PC-3 (cell line): Measurements from ENCODE around the gene SYNE1. TPM values are rescaled to one million over a fixed set of nuclear protein-coding genes. Genes with fewer than 3 reads are reported as not detected.

ENCODE experiments used
- ATAC-seq: fragments of 200-7000 bp; cut with Tn5 transposase; 2 replicates; pipeline ENCODE4 v1.9.1; 2020; ENCODE audit warnings: mild to moderate bottlenecking, moderate library complexity
- BruUV-seq: library from RNA; stranded (reverse); fragments of 400-500 nt; replicated peaks from 2 replicates; lab custom pipeline; 2021; lab: Mats Ljungman, UMichigan
- CTCF ChIA-PET: fragments of 300-600 bp; sonication (Branson Sonifier 250); formaldehyde crosslinking; loops from one replicate; lab custom pipeline; 2022; ENCODE audit warnings: antibody characterized with exemption; lab: Charles Lee
- POLR2A ChIA-PET: fragments of 300-600 bp; sonication (Branson Sonifier 250); formaldehyde crosslinking; loops from one replicate; lab custom pipeline; 2022; ENCODE audit warnings: antibody characterized with exemption; ENCODE audit not compliant: unreplicated experiment; lab: Charles Lee
- DNase-seq: peaks from one replicate; pipeline ENCODE4 v3.0.0-alpha.2; 2015
- H2AFZ ChIP-seq: fragments of 300-600 bp; sonication (generic); 2 replicates; pipeline ENCODE4 v1.6.0; 2016; ENCODE audit warnings: antibody characterized with exemption, low read length
- H3F3A ChIP-seq: fragments of 300-600 bp; sonication (generic); one replicate; pipeline ENCODE4 v1.6.0; 2017; ENCODE audit warnings: antibody characterized with exemption, low read length, control low read depth, mild to moderate bottlenecking; ENCODE audit not compliant: unreplicated experiment
- H3K27ac ChIP-seq: fragments of 300-600 bp; sonication (generic); 2 replicates; pipeline ENCODE4 v1.5.1; 2016; ENCODE audit warnings: mild to moderate bottlenecking, low read length
- H3K27me3 ChIP-seq: fragments of 300-600 bp; sonication (generic); 2 replicates; pipeline ENCODE4 v1.6.1; 2016; ENCODE audit warnings: low read length, mixed read lengths
- H3K36me3 ChIP-seq: fragments of 300-600 bp; sonication (generic); 2 replicates; pipeline ENCODE4 v1.6.1; 2016; ENCODE audit warnings: low read depth, mixed run types, low read length, mixed read lengths
- H3K4me1 ChIP-seq: fragments of 300-600 bp; sonication (generic); 2 replicates; pipeline ENCODE4 v1.5.1; 2016; ENCODE audit warnings: low read length; ENCODE audit not compliant: insufficient read depth
- H3K4me2 ChIP-seq: fragments of 300-600 bp; sonication (generic); 2 replicates; pipeline ENCODE4 v1.6.0; 2016; ENCODE audit warnings: low read length
- H3K4me3 ChIP-seq: fragments of 300-600 bp; sonication (generic); 2 replicates; pipeline ENCODE4 v1.5.1; 2016; ENCODE audit warnings: mild to moderate bottlenecking, low read length, mixed read lengths
- H3K79me2 ChIP-seq: fragments of 300-600 bp; sonication (generic); 2 replicates; pipeline ENCODE4 v1.6.1; 2017; ENCODE audit warnings: low read length, mixed read lengths
- H3K9ac ChIP-seq: fragments of 300-600 bp; sonication (generic); 2 replicates; pipeline ENCODE4 v1.6.0; 2016; ENCODE audit warnings: mild to moderate bottlenecking, low read length
- H3K9me2 ChIP-seq: fragments of 300-600 bp; sonication (generic); replicated peaks from 2 replicates; pipeline ENCODE4 v1.6.1; 2016; ENCODE audit warnings: mixed run types, low read length, mixed read lengths
- H3K9me3 ChIP-seq: fragments of 300-600 bp; sonication (generic); 2 replicates; pipeline ENCODE4 v1.6.1; 2016; ENCODE audit warnings: low read length, mixed read lengths
- H4K20me1 ChIP-seq: fragments of 300-600 bp; sonication (generic); 2 replicates; pipeline ENCODE4 v1.6.1; 2016; ENCODE audit warnings: low read length, mixed read lengths
- EZH2 ChIP-seq: fragments of 300-600 bp; sonication (generic); IDR thresholded peaks from one replicate; pipeline ENCODE4 v1.6.1; 2017; ENCODE audit warnings: antibody characterized with exemption, mild to moderate bottlenecking, low read length; ENCODE audit not compliant: unreplicated experiment
- EZH2phosphoT487 ChIP-seq: fragments of 300-600 bp; sonication (generic); IDR thresholded peaks from 2 replicates; pipeline ENCODE4 v1.6.1; 2018; ENCODE audit warnings: mild to moderate bottlenecking, antibody characterized with exemption, low read length, borderline replicate concordance
- intact Hi-C: fragments of 100-400 bp; cut with micrococcal nuclease; formaldehyde crosslinking; loops from 2 replicates; pipeline ENCODE4 v1.9.0; 2023
- total RNA-seq: library from RNA; depleted of rRNA; stranded (reverse); fragments of >200 nt; gene quantifications from 2 replicates; pipeline ENCODE4 v1.2.3, GENCODE V29; 2014
- TF ChIP-seq, protein P1 (sequence below): fragments of 300-600 bp; sonication (generic); conservative IDR thresholded peaks from 2 replicates; pipeline ENCODE4 v1.5.1; 2017; ENCODE audit warnings: antibody characterized with exemption, low read depth, mild to moderate bottlenecking, low read length

Gene SYNE1
- total RNA-seq, 1 experiment from 2014 or later = 16.7 TPM

DNA sequence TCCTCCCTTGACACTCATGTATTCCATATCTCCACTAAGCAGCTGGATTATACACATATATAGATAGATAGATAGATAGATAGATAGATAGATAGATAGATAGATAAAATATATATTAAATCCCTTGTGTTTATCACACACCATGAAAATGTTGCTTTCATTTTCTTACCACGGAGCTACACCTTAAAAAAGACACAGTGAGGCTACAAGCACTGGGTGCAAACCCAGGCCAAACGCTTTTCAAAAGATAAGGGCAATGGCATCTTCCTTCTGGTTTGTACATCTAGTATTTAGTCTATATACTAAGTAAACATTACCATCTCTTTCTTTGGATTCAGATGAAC, 452.6 kb downstream of the SYNE1 start:
- Histone ChIP-seq H3F3A (no peaks in the 10 kb centered on the region), H3K9me3 (no peaks in the 10 kb centered on the region), H3K79me2 (no peaks in the 10 kb centered on the region), H3K4me3 (no peak overlapping the region), H3K4me2 (no peak overlapping the region), H3K36me3 (no peaks in the 10 kb centered on the region), H3K9ac (no peak overlapping the region), H3K27me3 (no peaks in the 10 kb centered on the region), H3K4me1 (peaks cover 8% of the 10 kb centered on the region), H4K20me1 (no peaks in the 10 kb centered on the region), H3K9me2 (no peaks in the 10 kb centered on the region), H3K27ac (no peak overlapping the region), H2AFZ (no peak overlapping the region)
- ChIA-PET CTCF (no interaction called here), POLR2A (no interaction called here)
- no peak for TF ChIP-seq EZH2
- no peak for TF ChIP-seq EZH2phosphoT487
- TF ChIP-seq, protein P1, sequence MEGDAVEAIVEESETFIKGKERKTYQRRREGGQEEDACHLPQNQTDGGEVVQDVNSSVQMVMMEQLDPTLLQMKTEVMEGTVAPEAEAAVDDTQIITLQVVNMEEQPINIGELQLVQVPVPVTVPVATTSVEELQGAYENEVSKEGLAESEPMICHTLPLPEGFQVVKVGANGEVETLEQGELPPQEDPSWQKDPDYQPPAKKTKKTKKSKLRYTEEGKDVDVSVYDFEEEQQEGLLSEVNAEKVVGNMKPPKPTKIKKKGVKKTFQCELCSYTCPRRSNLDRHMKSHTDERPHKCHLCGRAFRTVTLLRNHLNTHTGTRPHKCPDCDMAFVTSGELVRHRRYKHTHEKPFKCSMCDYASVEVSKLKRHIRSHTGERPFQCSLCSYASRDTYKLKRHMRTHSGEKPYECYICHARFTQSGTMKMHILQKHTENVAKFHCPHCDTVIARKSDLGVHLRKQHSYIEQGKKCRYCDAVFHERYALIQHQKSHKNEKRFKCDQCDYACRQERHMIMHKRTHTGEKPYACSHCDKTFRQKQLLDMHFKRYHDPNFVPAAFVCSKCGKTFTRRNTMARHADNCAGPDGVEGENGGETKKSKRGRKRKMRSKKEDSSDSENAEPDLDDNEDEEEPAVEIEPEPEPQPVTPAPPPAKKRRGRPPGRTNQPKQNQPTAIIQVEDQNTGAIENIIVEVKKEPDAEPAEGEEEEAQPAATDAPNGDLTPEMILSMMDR = no peak
- intact Hi-C loops = no loop called here
- BruUV-seq = no TSS peak
- no peak for ATAC-seq
- DNase-seq = no peak

DNA sequence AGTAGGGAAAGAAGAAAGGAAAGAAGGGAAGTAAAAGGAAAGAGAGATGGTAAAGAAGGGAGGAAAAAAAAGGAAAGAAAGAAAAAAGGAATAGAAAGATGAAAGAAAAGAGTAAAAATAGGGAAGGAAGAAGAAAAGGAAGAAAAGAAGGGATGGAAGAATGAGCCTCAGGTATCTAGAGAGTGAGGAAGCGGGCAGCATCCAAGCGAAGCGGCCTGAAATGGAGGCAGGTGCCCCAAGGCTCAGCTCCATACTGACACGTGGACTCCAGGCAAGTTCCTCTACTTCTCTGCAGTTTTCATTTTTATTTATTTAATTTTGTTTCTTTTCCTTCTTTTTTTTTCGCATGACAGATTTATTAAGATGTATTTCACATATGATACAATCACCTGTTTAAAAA, 456.6 kb downstream of the SYNE1 start:
- no peaks in the 10 kb centered on the region for H3K9me3 ChIP-seq
- H3K36me3 ChIP-seq = no peaks in the 10 kb centered on the region
- H3K27ac ChIP-seq = no peak overlapping the region
- H2AFZ ChIP-seq = no peak overlapping the region
- H3K27me3 ChIP-seq = no peaks in the 10 kb centered on the region
- POLR2A ChIA-PET = no interaction called here
- H4K20me1 ChIP-seq = no peaks in the 10 kb centered on the region
- H3F3A ChIP-seq = no peaks in the 10 kb centered on the region
- ATAC-seq (no peak), DNase-seq (no peak)
- no peaks in the 10 kb centered on the region for H3K79me2 ChIP-seq
- no peak overlapping the region for H3K9ac ChIP-seq
- TF ChIP-seq, protein P1 = no peak
- no peaks in the 10 kb centered on the region for H3K9me2 ChIP-seq
- no peak overlapping the region for H3K4me3 ChIP-seq
- intact Hi-C loops = no loop called here
- no TSS peak for BruUV-seq
- peaks cover 7% of the 10 kb centered on the region for H3K4me1 ChIP-seq
- H3K4me2 ChIP-seq = no peak overlapping the region
- CTCF ChIA-PET = no interaction called here

DNA sequence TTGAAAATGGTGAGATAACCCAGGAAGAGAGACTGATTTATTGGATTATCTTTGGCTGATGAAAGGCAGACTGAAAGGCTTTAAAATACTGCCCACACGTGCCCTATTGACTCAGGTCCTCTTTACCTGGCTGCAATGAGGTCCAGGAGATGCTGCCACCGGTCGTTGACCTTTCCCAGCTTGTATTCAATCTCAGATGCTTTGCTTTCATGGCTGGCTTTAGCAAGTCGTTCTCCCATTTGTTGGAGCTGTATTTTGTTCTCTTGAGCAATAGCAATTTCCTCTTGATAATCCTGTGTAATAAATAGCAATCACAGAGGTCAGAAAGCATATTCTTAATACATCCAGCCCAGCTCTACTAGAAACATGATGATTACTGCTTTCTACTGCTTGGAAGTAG, 460.9 kb downstream of the SYNE1 start:
- Histone ChIP-seq H3K9me3 (no peaks in the 10 kb centered on the region), H3K27me3 (no peaks in the 10 kb centered on the region), H2AFZ (no peak overlapping the region), H3K9ac (no peak overlapping the region), H3F3A (no peaks in the 10 kb centered on the region), H4K20me1 (no peaks in the 10 kb centered on the region), H3K79me2 (no peaks in the 10 kb centered on the region), H3K4me3 (no peak overlapping the region), H3K4me1 (peaks cover 16% of the 10 kb centered on the region), H3K27ac (no peak overlapping the region), H3K36me3 (no peaks in the 10 kb centered on the region), H3K4me2 (no peak overlapping the region), H3K9me2 (no peaks in the 10 kb centered on the region)
- ChIA-PET POLR2A (no interaction called here), CTCF (no interaction called here)
- BruUV-seq = no TSS peak
- ATAC-seq = no peak
- no peak for DNase-seq
- intact Hi-C loops = no loop called here
- no peak for TF ChIP-seq EZH2
- no peak for TF ChIP-seq EZH2phosphoT487
- TF ChIP-seq, protein P1 = no peak
